Measurements from ENCODE around the gene RNPEP.

RNPEP gene

DNA sequence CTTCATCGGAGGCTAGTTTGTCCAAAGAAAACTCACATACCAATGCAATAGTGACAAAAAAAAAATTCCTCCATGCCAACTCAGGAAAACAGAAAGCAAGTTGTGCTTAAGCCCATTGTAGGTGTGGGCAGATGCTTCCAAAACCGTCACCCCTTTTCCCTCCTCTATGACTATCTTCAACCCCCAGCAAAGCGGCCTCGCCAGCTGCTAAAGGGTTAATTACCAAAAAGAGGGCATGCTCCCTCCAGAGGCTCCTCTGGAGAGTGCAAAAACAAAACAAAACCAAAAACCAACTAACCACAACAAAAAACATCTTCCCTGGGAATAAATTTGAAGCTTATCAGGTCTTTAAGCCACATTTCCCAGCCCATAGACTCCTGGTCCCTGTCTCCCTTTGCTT lies 37.3 kb upstream of the RNPEP start:
- peak overlapping the region in 1 of 2 experiments; percentile 24 for H3K18ac ChIP-seq (ENCODE audit: low read depth in 1 of 2, low read length in 2 of 2)
- H4K8ac ChIP-seq (ENCODE audit: low read length) = no peak overlapping the region
- peak overlapping the region; percentile 37 for H3K4me2 ChIP-seq (ENCODE audit: low read length, poor library complexity, severe bottlenecking)
- no peaks in the 10 kb centered on the region for H3K79me1 ChIP-seq (replicated peaks; ENCODE audit: low read length, poor library complexity, severe bottlenecking)
- peaks cover 15% of the 10 kb centered on the region for H3K4me1 ChIP-seq (ENCODE audit: control insufficient read depth, insufficient read depth, low read depth, low read length)
- H2BK12ac ChIP-seq (ENCODE audit: low read length in 2 of 2) = peak overlapping the region in 1 of 2 experiments; percentile 48
- no peaks in the 10 kb centered on the region for H3K36me3 ChIP-seq (ENCODE audit: control insufficient read depth in 1 of 2, insufficient read depth in 2 of 2, low read depth in 1 of 2, low read length in 2 of 2)
- peak overlapping the region; percentile 47 for H2AK5ac ChIP-seq (ENCODE audit: low read length, severe bottlenecking)
- no peak overlapping the region for H2BK5ac ChIP-seq (ENCODE audit: low read depth, low read length, poor library complexity, severe bottlenecking)
- no peak overlapping the region for H3K27ac ChIP-seq (ENCODE audit: low read length, poor library complexity, severe bottlenecking)
- H2BK120ac ChIP-seq (ENCODE audit: low read depth, low read length) = no peak overlapping the region
- H3K27me3 ChIP-seq (ENCODE audit: control insufficient read depth in 1 of 2, insufficient read depth in 1 of 2, low read length in 2 of 2) = no peaks in the 10 kb centered on the region
- no peak overlapping the region for H2BK15ac ChIP-seq (ENCODE audit: low read depth, poor library complexity, severe bottlenecking)
- peak overlapping the region; percentile 84 for H3K9ac ChIP-seq (ENCODE audit: low read length)
- no peaks in the 10 kb centered on the region for H3K9me3 ChIP-seq (ENCODE audit: control insufficient read depth, low read length)
- H4K91ac ChIP-seq (ENCODE audit: low read length) = no peak overlapping the region
- peak overlapping the region in 1 of 2 experiments; percentile 85 for H3K4me3 ChIP-seq (ENCODE audit: insufficient read depth in 1 of 2, low read depth in 1 of 2, low read length in 2 of 2)
- no peak overlapping the region for H3K14ac ChIP-seq (ENCODE audit: low read length in 2 of 2)
- peak; percentile 26 for DNase-seq
- H3K4ac ChIP-seq (ENCODE audit: low read depth in 1 of 2, low read length in 2 of 2) = no peak overlapping the region
- no peak overlapping the region for H2AFZ ChIP-seq (ENCODE audit: low read depth, low read length)
- no peak overlapping the region for H3K23ac ChIP-seq (ENCODE audit: low read length in 2 of 2)
- 45% methylated on average over 4 of the region's 4 CpGs for WGBS

DNA sequence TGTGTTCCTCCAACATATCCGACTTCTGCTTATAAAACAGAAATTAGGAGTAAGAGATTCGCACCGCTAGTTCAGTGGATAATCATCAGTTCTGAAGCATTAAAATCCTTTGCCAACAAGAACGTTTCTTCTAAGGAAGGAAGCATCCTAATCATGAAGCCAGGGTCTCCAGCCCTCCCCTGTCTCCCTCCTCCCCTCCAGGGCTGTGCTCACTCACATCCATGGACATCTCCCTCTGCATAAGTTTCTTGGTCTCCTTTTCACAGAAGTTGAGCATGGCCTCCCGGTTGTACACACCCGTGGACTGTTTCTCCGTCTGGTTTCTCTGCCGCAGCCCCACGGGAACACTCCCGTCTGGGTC lies 36.6 kb upstream of the RNPEP start:
- WGBS = 36% methylated on average over 10 of the region's 10 CpGs
- peak; percentile 11 for DNase-seq

DNA sequence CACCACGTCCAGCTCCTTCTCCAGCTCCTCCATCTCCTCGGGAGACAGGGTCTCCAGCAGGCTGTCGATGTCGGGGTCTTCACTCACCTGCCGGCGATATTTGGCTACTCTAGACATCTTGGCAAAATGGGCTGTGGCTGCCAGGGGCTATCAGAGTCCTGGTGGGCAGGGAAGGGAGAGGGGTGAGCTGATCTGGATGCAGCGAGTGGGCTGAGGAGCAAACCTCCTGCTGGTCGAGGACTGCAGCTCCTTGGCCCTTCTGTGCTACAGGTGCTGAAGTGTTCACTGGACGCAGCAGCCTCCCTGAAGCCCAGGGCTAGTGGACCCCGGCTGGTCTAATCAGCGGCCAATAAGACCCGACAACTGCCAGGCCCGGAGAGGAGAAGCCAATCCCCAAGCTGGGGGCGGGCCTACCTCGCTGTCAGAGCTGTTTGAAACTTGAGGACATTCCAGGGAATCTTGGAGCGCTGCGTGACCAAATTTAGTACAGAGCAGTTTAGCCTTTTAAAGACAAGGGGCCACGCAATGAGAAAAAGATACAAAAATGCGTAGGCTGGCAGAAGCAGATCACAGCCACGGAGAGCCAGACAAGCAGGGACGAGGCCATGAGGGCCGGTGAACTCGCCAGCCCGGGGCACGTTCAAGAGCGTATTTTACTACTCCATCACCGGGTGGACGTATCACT lies 36.1 kb upstream of the RNPEP start, which contains the start of gene LMOD1:
LMOD1 (minus strand) TSS at position 325 of the 685 bp plus-strand sequence; CDS start at position 117, 208 bp downstream.
- Histone ChIP-seq H4K8ac (ENCODE audit: low read length) (peak within 1 kb of the TSS; percentile 69), H3K4me1 (ENCODE audit: control insufficient read depth, insufficient read depth, low read depth, low read length) (peaks cover 14% of the 10 kb centered on the region), H2BK120ac (ENCODE audit: low read depth, low read length) (peak within 1 kb of the TSS; percentile 81), H3K79me1 (replicated peaks; ENCODE audit: low read length, poor library complexity, severe bottlenecking) (no peaks in the 10 kb centered on the region), H4K91ac (ENCODE audit: low read length) (peak within 1 kb of the TSS; percentile 67), H3K14ac (ENCODE audit: low read length in 2 of 2) (peak within 1 kb of the TSS in 1 of 2 experiments; percentile 3), H3K27ac (ENCODE audit: low read length, poor library complexity, severe bottlenecking) (peak within 1 kb of the TSS; percentile 81), H3K9me3 (ENCODE audit: control insufficient read depth, low read length) (no peaks in the 10 kb centered on the region), H2BK5ac (ENCODE audit: low read depth, low read length, poor library complexity, severe bottlenecking) (no peak within 1 kb of the TSS), H3K4me3 (ENCODE audit: insufficient read depth in 1 of 2, low read depth in 1 of 2, low read length in 2 of 2) (peak within 1 kb of the TSS; percentile 31 to 85), H3K4me2 (ENCODE audit: low read length, poor library complexity, severe bottlenecking) (peak within 1 kb of the TSS; percentile 85), H3K18ac (ENCODE audit: low read depth in 1 of 2, low read length in 2 of 2) (peak within 1 kb of the TSS; percentile 81 to 84), H3K36me3 (ENCODE audit: control insufficient read depth in 1 of 2, insufficient read depth in 2 of 2, low read depth in 1 of 2, low read length in 2 of 2) (no peaks in the 10 kb centered on the region), H3K9ac (ENCODE audit: low read length) (peak within 1 kb of the TSS; percentile 84), H2BK12ac (ENCODE audit: low read length in 2 of 2) (peak within 1 kb of the TSS; percentile 86 to 91), H2AFZ (ENCODE audit: low read depth, low read length) (peak within 1 kb of the TSS; percentile 76), H2BK15ac (ENCODE audit: low read depth, poor library complexity, severe bottlenecking) (no peak within 1 kb of the TSS), H3K4ac (ENCODE audit: low read depth in 1 of 2, low read length in 2 of 2) (peak within 1 kb of the TSS; percentile 36 to 93), H3K27me3 (ENCODE audit: control insufficient read depth in 1 of 2, insufficient read depth in 1 of 2, low read length in 2 of 2) (no peaks in the 10 kb centered on the region), H2AK5ac (ENCODE audit: low read length, severe bottlenecking) (peak within 1 kb of the TSS; percentile 47), H3K23ac (ENCODE audit: low read length in 2 of 2) (peak within 1 kb of the TSS; percentile 27 to 72)
- peak; percentile 96 for DNase-seq
- WGBS = 5% methylated on average over 26 of the region's 28 CpGs

More for the DNA sequence above, 36.6 kb upstream of the RNPEP start:
- Histone ChIP-seq H2AK5ac (ENCODE audit: low read length, severe bottlenecking) (no peak overlapping the region), H2BK5ac (ENCODE audit: low read depth, low read length, poor library complexity, severe bottlenecking) (no peak overlapping the region), H3K27ac (ENCODE audit: low read length, poor library complexity, severe bottlenecking) (no peak overlapping the region), H2BK15ac (ENCODE audit: low read depth, poor library complexity, severe bottlenecking) (no peak overlapping the region), H4K91ac (ENCODE audit: low read length) (peak overlapping the region; percentile 14), H3K9ac (ENCODE audit: low read length) (peak overlapping the region; percentile 84), H3K79me1 (replicated peaks; ENCODE audit: low read length, poor library complexity, severe bottlenecking) (no peaks in the 10 kb centered on the region), H2BK12ac (ENCODE audit: low read length in 2 of 2) (peak overlapping the region in 1 of 2 experiments; percentile 91), H3K4me3 (ENCODE audit: insufficient read depth in 1 of 2, low read depth in 1 of 2, low read length in 2 of 2) (peak overlapping the region; percentile 31 to 85), H2AFZ (ENCODE audit: low read depth, low read length) (peak overlapping the region; percentile 76), H3K14ac (ENCODE audit: low read length in 2 of 2) (peak overlapping the region in 1 of 2 experiments; percentile 3), H3K4ac (ENCODE audit: low read depth in 1 of 2, low read length in 2 of 2) (peak overlapping the region in 1 of 2 experiments; percentile 84), H3K9me3 (ENCODE audit: control insufficient read depth, low read length) (no peaks in the 10 kb centered on the region), H4K8ac (ENCODE audit: low read length) (peak overlapping the region; percentile 33), H3K27me3 (ENCODE audit: control insufficient read depth in 1 of 2, insufficient read depth in 1 of 2, low read length in 2 of 2) (no peaks in the 10 kb centered on the region), H3K18ac (ENCODE audit: low read depth in 1 of 2, low read length in 2 of 2) (peak overlapping the region in 1 of 2 experiments; percentile 2), H3K36me3 (ENCODE audit: control insufficient read depth in 1 of 2, insufficient read depth in 2 of 2, low read depth in 1 of 2, low read length in 2 of 2) (no peaks in the 10 kb centered on the region), H2BK120ac (ENCODE audit: low read depth, low read length) (peak overlapping the region; percentile 45), H3K23ac (ENCODE audit: low read length in 2 of 2) (no peak overlapping the region), H3K4me1 (ENCODE audit: control insufficient read depth, insufficient read depth, low read depth, low read length) (peaks cover 15% of the 10 kb centered on the region), H3K4me2 (ENCODE audit: low read length, poor library complexity, severe bottlenecking) (peak overlapping the region; percentile 30)

DNA sequence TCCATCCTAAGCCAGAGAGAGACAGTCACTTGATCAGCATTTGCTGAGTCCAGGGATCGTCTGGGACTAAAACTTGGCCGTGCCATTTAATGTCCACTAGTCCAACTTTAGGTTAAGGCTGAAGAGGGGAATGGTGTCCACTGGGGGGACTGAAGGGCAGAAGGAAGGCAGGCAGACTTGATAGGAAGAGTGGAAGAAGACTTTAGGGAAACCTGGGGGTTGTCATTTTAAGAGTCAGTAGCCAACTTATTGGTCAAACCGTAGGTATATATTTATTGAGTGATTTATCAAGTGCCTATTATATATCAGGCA lies 34.8 kb upstream of the RNPEP start:
- no peak for DNase-seq
- no peak overlapping the region for H2BK5ac ChIP-seq (ENCODE audit: low read depth, low read length, poor library complexity, severe bottlenecking)
- peak overlapping the region in 1 of 2 experiments; percentile 85 for H3K4me3 ChIP-seq (ENCODE audit: insufficient read depth in 1 of 2, low read depth in 1 of 2, low read length in 2 of 2)
- no peaks in the 10 kb centered on the region for H3K79me1 ChIP-seq (replicated peaks; ENCODE audit: low read length, poor library complexity, severe bottlenecking)
- H2AK5ac ChIP-seq (ENCODE audit: low read length, severe bottlenecking) = peak overlapping the region; percentile 4
- peak overlapping the region in 1 of 2 experiments; percentile 78 for H3K18ac ChIP-seq (ENCODE audit: low read depth in 1 of 2, low read length in 2 of 2)
- no peak overlapping the region for H3K27ac ChIP-seq (ENCODE audit: low read length, poor library complexity, severe bottlenecking)
- H2BK120ac ChIP-seq (ENCODE audit: low read depth, low read length) = no peak overlapping the region
- peak overlapping the region; percentile 79 to 86 for H2BK12ac ChIP-seq (ENCODE audit: low read length in 2 of 2)
- H4K8ac ChIP-seq (ENCODE audit: low read length) = no peak overlapping the region
- no peak overlapping the region for H4K91ac ChIP-seq (ENCODE audit: low read length)
- no peak overlapping the region for H2AFZ ChIP-seq (ENCODE audit: low read depth, low read length)
- H3K23ac ChIP-seq (ENCODE audit: low read length in 2 of 2) = no peak overlapping the region
- H3K14ac ChIP-seq (ENCODE audit: low read length in 2 of 2) = no peak overlapping the region
- WGBS = 74% methylated on average over 2 of the region's 3 CpGs
- no peak overlapping the region for H3K4me2 ChIP-seq (ENCODE audit: low read length, poor library complexity, severe bottlenecking)
- H3K4ac ChIP-seq (ENCODE audit: low read depth in 1 of 2, low read length in 2 of 2) = no peak overlapping the region
- H3K27me3 ChIP-seq (ENCODE audit: control insufficient read depth in 1 of 2, insufficient read depth in 1 of 2, low read length in 2 of 2) = no peaks in the 10 kb centered on the region
- peaks cover 9% of the 10 kb centered on the region for H3K4me1 ChIP-seq (ENCODE audit: control insufficient read depth, insufficient read depth, low read depth, low read length)
- H3K9ac ChIP-seq (ENCODE audit: low read length) = peak overlapping the region; percentile 84
- no peaks in the 10 kb centered on the region for H3K9me3 ChIP-seq (ENCODE audit: control insufficient read depth, low read length)
- no peaks in the 10 kb centered on the region for H3K36me3 ChIP-seq (ENCODE audit: control insufficient read depth in 1 of 2, insufficient read depth in 2 of 2, low read depth in 1 of 2, low read length in 2 of 2)
- no peak overlapping the region for H2BK15ac ChIP-seq (ENCODE audit: low read depth, poor library complexity, severe bottlenecking)

All from mesenchymal stem cell (in vitro differentiated cells and primary cell).